Glomerular endothelial cell (primary cell): ENCODE results near the gene SPTBN2. TPM values are rescaled to one million over a fixed set of nuclear protein-coding genes. Genes with fewer than 3 reads are reported as not detected.

Source experiments
- DNase-seq: peaks from one replicate; pipeline ENCODE4 v3.0.0-alpha.2; 2011; ENCODE audit warnings: low read depth, low spot score; ENCODE audit errors: extremely low read depth
- total RNA-seq: library from RNA; depleted of rRNA; stranded (reverse); fragments of >200 nt; gene quantifications from 2 replicates; pipeline ENCODE4 v1.2.3, GENCODE V29; 2015

SPTBN2 gene
- total RNA-seq, result 47.7 and 63.2 TPM in 2 replicates

DNA sequence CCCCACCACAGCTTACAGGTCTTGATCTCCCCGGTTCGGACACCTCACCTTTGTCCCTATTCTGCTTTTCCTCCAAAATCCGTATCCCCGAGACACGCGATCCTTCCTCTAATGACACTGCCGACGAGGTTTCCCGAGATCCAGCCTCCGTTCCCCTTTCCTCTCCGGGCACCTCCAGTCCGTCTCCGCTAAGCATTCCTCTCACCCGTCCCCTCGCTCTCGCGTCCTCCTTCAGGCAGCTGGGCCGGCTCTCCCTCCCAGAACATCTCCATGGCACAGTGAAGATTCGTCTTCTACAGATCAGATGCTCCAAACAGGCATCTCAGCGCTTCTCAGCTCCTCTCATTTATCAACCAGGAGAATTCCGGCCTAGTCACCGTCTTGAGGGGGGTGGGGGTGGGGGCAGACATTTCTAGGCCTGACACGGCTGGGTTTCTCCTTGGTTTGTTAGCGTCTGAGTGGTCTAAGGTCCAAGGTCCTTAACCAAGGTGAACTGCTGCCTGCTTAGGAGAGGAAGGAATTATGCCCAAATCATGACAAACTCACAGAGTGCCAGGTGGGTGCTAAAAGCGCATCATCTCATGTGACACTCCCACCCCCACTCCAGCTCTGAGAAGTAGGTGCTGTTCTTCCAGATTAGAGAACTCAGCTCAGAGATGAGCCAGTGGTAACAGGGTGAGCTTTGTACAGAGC, at the start of gene SPTBN2:
Gene SPTBN2, minus strand, starts transcription at position 524 of the 693 bp plus-strand sequence. CDS start 7,976 bp downstream, outside the sequence.
- no peak for DNase-seq

DNA sequence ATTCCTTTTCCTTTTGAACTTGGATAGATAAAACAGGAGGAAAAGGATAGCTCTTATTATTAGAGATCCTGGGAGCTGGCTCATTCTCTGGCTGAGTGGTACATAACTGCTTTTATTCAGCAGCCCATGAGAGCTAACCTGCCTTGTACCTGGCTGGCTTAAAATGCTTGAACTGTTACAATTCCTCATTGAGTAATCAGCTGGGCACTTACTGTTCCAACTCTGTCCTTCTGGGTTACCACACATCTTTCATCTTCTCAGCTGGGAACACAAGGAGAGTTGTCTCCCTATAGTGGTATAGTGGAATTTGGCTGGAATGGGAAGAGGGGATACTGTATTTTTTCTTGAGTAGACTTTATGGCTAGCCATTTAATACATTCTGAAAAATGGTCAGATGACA, 39.8 kb upstream of the SPTBN2 start:
- no peak for DNase-seq

DNA sequence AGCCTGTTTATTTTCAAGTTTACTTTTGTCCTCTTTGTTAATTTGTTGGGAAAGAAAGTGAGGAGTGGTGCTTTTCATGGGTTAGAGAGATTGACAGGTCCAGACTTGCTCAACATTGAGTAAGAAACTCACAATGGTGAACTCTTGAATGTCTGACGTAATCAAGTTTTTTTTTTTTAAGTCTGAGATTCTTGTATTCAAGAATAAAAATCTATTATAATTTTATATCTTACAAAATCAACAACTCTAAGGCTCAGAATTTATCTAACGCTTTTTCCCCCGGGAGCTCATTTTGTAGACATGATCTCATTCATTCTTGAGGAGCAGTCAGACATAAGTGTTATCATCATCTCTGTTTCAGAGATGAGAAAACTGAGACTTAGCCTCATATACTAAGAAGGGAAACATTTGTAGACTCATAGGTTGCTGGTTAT, 39.1 kb upstream of the SPTBN2 start:
- no peak for DNase-seq

DNA sequence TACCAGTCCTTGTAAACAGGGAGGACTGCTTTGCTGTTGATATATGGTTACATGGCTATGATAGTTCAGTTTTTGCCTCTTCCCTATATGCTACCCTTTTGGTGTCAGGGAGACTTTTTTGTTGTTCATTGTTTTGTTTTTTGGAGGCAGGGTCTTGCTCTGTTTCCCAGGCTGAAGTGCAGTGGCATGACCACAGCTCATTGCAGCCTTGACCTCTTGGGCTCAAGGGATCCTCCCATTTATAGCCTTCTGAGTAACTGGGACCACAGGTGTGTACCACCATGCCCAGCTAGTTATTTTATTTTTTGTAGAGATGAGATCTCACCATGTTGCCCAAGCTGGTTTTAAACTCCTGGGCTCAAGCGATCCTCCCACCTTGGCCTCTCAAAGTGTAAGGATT, 38.6 kb upstream of the SPTBN2 start:
- no peak for DNase-seq

DNA sequence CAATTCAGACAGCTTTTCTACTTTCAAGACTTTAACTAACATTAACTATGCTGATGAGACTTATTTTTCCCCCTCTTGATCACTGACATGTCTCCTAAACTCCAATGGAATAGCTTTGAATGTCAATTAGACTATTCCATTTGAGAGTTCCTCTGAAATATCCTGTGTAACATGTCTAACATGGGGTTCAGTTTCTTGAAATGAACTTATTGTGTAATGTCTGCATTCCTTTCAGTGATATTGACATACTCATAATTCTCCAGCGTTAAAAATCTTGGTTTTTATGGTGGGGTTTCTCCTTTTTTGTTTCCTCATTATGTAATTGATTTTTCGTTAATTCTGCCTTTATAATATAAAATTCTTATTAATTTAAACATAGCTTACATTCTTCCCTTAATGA, 37.7 kb upstream of the SPTBN2 start:
- no peak for DNase-seq

DNA sequence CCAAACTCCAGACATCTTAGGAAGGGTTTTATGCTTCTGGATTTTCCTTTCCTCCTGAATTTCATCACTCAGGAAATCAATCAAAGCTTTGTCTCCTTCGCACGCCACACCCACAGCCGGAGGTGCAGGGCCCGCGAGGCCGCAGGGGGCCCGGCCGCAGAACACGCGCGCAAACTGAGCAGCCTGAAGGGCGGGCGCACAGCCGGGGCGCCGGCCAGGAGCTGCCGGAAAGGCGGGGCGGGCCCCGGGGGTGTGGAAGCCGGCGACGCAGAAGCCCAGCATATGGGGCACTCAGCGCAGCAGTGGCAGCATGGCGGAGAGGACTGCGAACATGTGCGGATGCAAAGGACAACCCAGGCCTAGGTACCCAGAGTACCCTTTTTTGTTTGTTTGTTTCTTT, 33.1 kb upstream of the SPTBN2 start:
- DNase-seq, result no peak

DNA sequence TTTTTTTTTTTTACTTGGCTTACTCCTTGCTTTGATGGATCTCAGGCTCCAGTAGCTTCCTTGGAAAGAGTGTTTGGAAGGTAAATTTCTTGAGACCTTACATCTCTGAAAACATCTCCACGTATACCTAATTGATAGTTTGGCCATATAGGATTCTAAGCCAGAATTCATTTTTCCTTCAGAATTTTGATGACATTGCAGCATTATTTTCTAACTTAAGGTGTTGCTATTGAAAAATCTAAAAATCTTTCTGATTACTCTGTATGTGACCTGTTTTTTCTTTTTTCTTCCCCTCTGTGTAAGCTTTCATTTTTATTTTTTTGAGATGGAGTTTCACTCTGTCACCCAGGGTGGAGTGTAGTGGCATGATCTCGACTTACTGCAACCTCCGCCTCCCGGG, 23.1 kb upstream of the SPTBN2 start:
- DNase-seq, result no peak

DNA sequence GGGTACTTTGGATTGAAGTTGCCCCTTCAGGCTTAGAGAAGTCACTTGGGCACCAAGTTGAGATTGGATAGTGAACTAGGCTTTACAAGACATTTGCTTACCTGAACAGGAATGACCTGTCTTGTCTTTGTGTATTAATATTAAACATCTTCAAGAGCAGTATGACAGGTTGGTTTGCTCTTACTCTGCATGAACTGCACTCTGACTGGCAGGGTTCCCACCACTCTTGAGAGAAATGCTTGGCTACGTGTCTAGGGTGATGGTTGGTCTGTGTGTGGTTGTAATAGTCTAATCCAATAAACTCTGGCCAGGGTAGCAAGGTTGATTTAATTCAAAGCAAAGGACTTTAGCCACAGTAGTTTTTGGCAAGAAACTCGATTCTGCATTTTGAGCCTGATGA, 20.1 kb upstream of the SPTBN2 start:
- DNase-seq, result no peak

DNA sequence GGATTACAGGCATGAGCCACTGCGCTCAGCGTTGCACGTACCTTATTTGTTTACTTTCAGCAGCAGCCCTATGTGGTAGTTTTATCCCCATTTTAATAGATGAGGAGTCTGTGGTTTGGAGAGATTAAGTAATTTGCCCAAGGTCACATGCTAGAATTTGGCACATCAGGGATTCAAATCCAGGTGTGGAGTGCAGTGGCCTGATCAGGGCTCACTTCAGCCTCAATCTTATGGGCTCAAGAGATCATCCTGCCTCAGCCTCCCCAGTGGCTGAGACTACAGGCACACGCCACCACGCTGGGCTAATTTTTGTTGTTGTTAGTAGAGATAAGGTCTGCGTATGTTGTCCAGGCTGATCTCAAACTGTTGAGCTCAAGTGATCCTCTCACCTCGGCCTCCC, 18.5 kb upstream of the SPTBN2 start:
- DNase-seq, result no peak

DNA sequence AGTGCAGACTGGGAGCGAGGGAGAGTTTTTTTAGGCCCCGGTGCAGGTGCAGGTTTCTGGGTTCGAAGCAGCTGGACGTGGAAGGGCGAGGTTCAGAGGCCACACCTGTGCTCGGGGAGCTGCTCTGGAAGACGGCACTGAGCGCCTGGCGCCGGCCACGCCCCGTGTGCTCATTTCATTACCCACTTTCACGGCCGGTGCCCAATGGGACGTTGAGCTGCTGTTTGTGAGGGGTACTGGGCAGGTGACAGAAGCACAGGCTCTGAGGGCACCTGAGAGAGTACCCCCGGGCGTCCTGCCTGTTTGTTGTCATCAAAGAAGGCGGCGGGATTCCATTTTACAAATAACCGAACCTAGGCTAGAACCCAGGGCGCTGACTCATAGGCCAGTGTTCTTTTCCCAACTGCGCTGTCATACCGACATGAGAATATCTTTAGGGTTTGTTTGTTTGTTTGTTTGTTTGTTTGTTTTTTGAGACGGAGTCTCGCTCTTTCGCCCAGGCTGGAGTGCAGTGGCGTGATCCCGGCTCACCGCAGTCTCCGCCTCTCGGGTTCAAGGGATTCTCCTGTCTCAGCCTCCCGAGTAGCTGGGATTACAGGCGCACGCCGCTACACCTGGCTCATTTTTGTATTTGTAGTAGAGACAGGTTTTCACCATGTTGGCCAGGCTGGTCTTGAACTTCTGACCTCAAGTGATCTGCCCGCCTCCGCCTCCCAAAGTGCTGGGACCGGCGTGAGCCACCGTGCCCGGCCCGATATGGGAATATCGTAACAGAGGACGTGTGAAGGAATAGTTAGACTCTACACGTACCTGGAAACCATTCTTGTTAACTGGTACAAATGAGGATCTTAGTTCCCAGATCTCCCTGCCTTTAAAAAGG, 16.6 kb upstream of the SPTBN2 start:
- DNase-seq, result no peak

DNA sequence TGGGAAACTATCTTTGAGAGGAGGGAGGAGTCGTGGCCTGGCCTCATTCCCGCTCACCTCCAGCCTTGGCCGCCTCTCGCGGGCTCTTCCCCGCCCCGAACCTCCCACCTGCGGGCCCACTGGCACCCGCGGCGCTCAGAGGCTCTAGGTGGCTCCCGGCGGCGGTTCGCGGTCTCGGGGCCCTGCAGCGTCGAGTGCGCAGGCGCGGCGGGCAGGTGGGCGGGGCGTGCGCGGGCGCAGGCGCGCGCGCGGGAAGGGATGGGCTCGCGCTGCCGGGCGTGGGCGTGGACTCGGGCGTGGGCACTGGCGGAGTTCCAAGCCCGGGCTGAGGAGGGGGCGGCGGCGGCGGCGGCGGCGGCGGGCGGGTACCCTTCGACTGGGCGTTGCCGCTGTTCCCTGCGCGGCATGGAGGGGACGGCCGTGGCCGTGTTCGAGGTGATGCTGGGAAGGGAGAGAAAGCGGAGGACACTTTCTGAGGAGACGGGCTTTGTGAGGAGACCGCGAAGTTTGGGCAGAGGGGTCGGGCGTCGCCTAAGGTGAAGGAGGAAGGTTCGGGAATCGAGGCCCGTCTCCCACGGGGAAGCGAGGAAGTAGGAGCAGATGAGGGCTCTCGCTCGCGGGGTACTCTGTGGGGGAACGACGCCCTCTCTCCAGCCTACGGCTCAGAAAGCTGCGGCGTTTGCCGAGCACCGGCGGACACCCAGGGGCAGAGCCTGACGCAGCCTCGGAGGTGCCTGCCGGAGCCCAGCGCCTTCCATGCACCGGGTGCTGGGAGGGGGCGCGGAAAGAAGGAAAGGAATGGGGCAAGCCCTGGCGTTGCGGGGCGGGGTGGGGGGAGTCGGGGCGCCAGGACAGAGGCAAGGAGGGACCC, 15.7 kb upstream of the SPTBN2 start:
- no peak for DNase-seq

DNA sequence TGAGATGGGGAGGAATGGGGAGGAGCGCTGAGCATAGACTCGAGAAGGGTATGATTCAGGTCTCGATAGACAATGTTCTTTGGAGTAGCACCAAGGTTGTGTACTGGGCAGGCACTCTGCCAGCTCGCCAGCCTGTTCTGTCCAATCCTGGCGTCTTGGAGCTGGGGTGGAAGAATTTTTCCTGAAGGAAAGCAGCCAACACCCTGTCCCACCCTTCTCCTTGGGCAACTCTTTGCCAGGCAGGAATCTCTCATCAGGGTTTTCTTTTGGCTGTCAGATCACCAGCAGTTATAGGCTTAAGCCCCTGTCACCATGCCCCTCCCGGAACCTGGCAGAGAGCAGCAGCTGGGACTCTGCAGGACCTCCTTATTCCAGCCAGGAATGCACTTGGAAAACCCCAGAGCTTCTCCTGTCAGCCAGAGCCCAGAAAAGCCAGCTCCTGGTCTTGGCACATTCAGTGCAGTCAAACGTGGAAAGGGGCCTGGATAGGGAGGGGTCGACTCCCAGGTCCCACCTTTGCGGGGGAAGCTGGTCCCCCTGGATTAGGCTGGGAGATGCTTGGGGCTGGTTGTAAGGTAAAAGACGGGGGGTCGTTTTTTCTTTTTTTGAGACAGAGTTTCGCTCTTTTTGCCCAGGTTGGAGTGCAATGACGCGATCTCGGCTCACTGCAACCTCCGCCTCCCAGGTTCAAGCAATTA, 14.4 kb upstream of the SPTBN2 start:
- DNase-seq, result no peak

DNA sequence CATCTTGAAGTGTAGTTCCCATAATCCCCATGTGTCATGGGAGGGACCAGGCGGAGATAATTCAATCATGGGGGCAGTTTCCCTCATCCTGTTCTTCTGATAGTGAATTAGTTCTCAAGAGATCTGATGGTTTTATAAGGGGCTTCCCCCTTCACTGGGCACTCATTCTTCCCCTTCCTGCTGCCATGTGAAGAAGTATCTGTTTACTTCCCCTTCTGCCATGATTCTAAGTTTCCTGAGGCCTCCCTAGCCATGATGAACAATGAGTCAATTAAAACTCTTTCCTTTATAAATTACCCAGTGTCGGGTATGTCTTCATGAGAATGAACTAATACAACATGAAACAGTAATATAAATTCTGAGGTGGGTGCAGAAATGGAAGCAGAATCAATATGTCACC, 12.1 kb upstream of the SPTBN2 start:
- no peak for DNase-seq

DNA sequence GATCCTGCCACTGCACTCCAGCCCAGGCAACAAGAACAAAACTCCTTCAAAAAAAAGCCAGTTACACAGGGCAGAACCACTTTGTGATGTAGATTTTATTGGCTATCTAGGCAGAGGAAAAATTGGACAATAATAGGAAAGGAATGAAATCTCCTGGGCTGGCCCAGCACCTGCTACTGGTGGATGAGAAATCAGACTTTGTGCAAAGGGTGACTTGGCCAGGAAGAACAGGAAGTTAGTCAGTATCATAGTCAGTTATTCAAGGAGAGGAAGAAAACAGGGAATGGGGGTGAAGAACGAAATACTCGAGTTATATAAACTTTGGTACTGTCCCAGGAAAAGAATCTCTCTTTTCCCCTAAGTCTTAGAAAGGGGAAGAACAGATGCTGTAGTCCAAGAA, 11.0 kb upstream of the SPTBN2 start:
- no peak for DNase-seq

DNA sequence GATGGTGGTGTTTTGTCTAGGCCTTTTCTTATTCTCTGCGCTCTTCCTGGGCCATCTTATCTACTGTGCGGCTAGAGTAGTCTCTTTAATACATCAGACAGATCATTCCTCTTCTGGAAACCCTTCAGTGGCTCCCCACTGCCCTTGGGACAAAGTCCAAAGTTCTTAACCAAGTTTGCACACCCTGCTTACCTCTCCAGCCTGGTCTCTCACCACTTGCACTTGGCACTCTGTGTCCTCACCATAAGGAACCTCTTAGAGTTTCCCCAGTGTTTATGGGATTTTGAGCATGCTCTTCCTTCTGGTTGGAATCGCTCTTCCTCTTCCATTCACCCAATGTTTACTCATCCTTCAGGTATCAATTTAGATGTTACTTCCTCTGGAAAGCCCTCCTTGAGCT, 5.2 kb upstream of the SPTBN2 start:
- no peak for DNase-seq

DNA sequence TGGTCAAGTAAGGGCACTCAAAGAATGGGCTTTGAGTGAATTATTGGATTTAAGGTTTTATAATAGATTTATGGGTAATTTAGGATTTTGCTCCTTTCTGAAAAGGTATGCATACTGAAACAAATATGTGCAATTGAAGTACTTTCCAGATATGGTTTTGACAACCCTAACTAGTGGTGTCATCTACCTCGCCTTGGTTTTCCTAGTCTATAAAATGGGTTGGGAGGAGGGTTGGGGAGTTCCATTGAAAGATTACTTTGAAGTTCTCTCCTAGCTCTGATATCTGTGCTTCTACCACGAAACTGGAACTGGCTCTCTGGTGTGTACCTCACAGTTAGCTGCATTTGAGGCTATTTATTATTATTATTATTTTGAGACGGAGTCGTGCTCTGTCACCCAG, 431 bp upstream of the SPTBN2 start:
- no peak for DNase-seq

DNA sequence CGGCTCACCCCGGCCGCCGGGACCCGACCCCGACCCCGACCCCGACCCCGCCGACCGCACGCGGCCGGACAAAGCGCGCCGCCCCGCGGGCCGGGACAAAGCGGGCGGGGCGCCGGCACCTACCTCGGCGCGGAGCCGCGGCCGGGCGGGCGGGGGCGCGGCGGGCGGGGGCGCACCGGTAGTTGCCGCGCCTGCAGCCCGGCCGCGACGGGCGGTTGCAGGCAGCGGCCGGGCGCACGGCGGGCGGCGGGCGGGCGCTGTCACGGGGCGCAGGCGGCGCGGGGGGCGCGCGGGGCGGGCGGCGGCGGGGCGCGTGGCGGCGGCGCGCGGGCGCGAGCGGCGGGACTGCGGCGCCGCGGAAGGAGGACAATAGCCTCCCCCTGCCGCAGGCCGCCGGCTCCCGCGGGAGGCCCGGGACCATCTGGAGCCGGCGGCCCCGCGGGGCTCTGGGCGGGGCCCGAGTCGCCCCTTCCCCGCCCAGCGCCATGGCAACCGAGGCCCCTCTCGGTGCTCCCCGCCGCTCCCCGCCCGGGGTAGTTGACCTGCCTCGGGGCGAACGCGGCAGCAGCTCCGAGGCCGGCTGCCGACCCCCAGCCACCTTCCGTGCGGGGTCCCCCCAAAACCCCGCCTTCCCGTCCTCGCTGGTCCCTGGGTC, 851 bp downstream of the SPTBN2 start:
- no peak for DNase-seq

DNA sequence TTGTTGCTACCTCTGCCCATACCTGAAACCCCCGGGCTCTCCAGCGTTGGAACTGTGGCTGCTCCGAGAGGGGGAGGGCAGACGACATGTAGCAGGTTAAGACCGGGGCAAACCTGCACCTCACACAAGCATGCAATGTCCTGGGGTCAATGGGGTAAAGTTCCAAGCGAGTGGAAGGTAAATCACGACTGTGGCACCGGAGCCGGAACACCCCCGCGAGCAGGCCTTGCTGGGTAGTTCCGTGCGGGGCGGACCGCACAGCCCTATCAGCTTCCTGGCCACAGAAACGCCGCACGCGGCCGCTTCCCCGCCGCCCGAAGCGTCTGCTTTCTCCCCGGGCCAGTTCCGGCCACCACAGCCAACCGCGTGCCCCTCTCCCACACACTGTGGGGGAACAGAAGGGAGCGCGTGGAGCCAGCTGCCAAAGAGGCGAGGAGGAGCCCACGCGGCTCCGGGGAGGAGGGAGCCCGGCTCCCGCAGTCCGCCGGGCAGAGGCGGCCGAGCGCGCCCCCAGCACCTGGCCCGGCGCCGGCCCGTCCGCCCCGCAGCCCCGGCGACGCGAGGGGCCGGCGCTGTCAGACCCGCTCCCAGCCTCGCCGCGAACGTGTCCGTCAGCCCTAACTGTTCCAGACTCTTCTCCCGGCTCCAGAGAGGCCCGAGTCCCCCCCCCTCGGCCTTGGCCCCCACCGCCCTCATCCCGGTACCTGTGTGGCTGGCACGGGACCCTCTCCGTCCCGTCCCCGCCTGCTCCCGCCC, 1.6 kb downstream of the SPTBN2 start:
- no peak for DNase-seq

DNA sequence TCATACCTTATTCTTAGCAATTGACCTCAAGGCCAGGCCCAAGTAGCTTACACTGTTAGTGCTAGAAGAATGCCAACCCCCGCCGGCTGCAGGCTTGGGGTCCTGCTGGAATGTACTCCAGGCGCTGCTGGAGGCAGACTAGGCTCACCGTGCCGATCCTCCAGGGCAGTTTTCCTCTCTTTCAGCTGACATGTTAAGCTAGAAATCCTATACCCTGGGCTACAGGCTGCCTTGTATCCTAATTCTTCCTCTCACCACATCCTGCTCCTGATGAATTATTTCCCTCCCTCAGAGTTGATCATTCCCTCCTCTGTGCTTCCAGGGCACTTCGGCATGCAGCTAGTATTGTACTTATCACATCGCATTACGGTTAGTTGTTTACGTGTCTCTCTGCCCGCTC, 3.4 kb downstream of the SPTBN2 start:
- no peak for DNase-seq
